Activated CD8-positive, alpha-beta T cell treated with anti-CD3 and anti-CD28 coated beads for 36 hours (primary cell): ENCODE data around the gene SUSD1. TPM values are rescaled to one million over a fixed set of nuclear protein-coding genes. Genes with fewer than 3 reads are reported as not detected.

ENCODE experiments used
- ATAC-seq: fragments of 200-7000 bp; cut with Tn5 transposase; one replicate; pipeline ENCODE4 v1.10.0; 2021; ENCODE audit warnings: mild to moderate bottlenecking, moderate library complexity
- CTCF ChIA-PET: fragments of 350-600 bp; sonication (Branson Sonifier 250); formaldehyde crosslinking; loops from one replicate; lab custom pipeline; 2021; ENCODE audit warnings: antibody characterized with exemption; lab: Charles Lee
- POLR2A ChIA-PET: fragments of 350-600 bp; sonication (Branson Sonifier 250); formaldehyde crosslinking; loops from one replicate; lab custom pipeline; 2021; ENCODE audit warnings: antibody characterized with exemption; lab: Charles Lee
- DNase-seq: peaks from one replicate; pipeline ENCODE4 v3.0.0-alpha.2; 2020
- H3K27ac Mint-ChIP-seq: one replicate; pipeline ENCODE4 v1.8.0; 2021; ENCODE audit warnings: mild to moderate bottlenecking, mixed read lengths
- H3K27me3 Mint-ChIP-seq: one replicate; pipeline ENCODE4 v1.8.0; 2021; ENCODE audit warnings: mixed read lengths
- H3K36me3 Mint-ChIP-seq: one replicate; pipeline ENCODE4 v1.8.0; 2021; ENCODE audit warnings: low read depth, mixed read lengths
- H3K4me1 Mint-ChIP-seq: one replicate; pipeline ENCODE4 v1.8.0; 2021; ENCODE audit warnings: low read depth, mixed read lengths
- H3K4me3 Mint-ChIP-seq: one replicate; pipeline ENCODE4 v1.8.0; 2021; ENCODE audit warnings: mild to moderate bottlenecking, moderate library complexity, mixed read lengths
- H3K9me3 Mint-ChIP-seq: one replicate; pipeline ENCODE4 v1.8.0; 2021; ENCODE audit warnings: mixed read lengths
- CTCF ChIP-seq: fragments of 200-600 bp; IDR thresholded peaks from one replicate; pipeline ENCODE4 v1.8.0; 2022; ENCODE audit warnings: antibody characterized with exemption, mild to moderate bottlenecking
- intact Hi-C: fragments of 100-400 bp; cut with micrococcal nuclease; formaldehyde crosslinking; loops from one replicate; pipeline ENCODE4 v1.10.0; 2022
- total RNA-seq, 2 experiments: library from RNA; stranded (reverse); gene quantifications; one replicate each; pipeline ENCODE4 v1.2.3, GENCODE V29; 2021

SUSD1 gene
- total RNA-seq, 2 experiments from 2014 or later, result 3.0 to 3.6 TPM

GRCh38 chr9:112063586-112063985 lies 111.5 kb downstream of the SUSD1 start:
- Mint-ChIP-seq H3K9me3 (no peaks in the 10 kb centered on the region), H3K27me3 (no peaks in the 10 kb centered on the region), H3K36me3 (peaks cover 3% of the 10 kb centered on the region), H3K4me3 (no peak overlapping the region), H3K27ac (no peak overlapping the region), H3K4me1 (peaks cover 17% of the 10 kb centered on the region)
- intact Hi-C loops, result loop anchor here (10.0 kb wide), 1 partner anchor 469 kb away; the partner anchor contains the start of gene PTGR1
- ChIA-PET CTCF (no interaction called here), POLR2A (no interaction called here)
- no peak for TF ChIP-seq CTCF
- DNase-seq (no peak), ATAC-seq (no peak)

DNA sequence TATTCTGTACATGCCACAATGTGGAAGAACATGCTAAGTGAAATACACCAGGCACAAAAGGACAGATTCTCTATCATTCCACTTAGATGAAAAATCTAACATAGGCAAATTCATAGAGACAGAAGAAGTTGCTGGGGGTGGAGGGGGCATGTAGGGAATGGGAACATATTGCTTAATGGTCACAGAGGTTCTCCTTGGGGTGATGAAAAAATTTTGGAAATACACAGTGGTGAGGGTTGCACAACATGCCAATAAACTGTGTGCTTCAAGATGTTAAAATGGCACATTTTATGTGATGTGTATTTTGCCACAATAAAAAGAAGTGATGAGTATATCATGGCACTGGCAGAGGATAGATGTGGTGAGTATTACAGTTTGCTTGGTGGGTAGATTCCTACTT lies 111.9 kb downstream of the SUSD1 start:
- H3K27ac Mint-ChIP-seq, result no peak overlapping the region
- H3K27me3 Mint-ChIP-seq, result no peaks in the 10 kb centered on the region
- peaks cover 2% of the 10 kb centered on the region for H3K36me3 Mint-ChIP-seq
- ATAC-seq, result no peak
- no peak for DNase-seq
- ChIA-PET CTCF (no interaction called here), POLR2A (interaction anchor here (1.6 kb wide), 1 partner anchor 11 kb away, joined by 4 read pairs; no protein-coding TSS in a partner anchor)
- TF ChIP-seq CTCF, result no peak
- peaks cover 17% of the 10 kb centered on the region for H3K4me1 Mint-ChIP-seq
- intact Hi-C loops, result loop anchor here (10.0 kb wide), 1 partner anchor 468 kb away; the partner anchor contains the start of gene PTGR1
- no peaks in the 10 kb centered on the region for H3K9me3 Mint-ChIP-seq
- no peak overlapping the region for H3K4me3 Mint-ChIP-seq

GRCh38 chr9:112061152-112061740 lies 113.9 kb downstream of the SUSD1 start:
- H3K9me3 Mint-ChIP-seq, result no peaks in the 10 kb centered on the region
- H3K36me3 Mint-ChIP-seq, result peaks cover 3% of the 10 kb centered on the region
- H3K27ac Mint-ChIP-seq, result peak overlapping the region; percentile 7
- H3K4me3 Mint-ChIP-seq, result no peak overlapping the region
- no peak for TF ChIP-seq CTCF
- DNase-seq (peak; percentile 65), ATAC-seq (peak; percentile 84)
- peaks cover 22% of the 10 kb centered on the region for H3K4me1 Mint-ChIP-seq
- POLR2A ChIA-PET, result interaction anchor here (1.0 to 1.4 kb wide), 2 partner anchors 11 to 14 kb away, joined by 3 read pairs; no protein-coding TSS in a partner anchor
- intact Hi-C loops, result loop anchor here (10.0 kb wide), 1 partner anchor 466 kb away; the partner anchor contains the start of gene PTGR1
- H3K27me3 Mint-ChIP-seq, result no peaks in the 10 kb centered on the region
- CTCF ChIA-PET, result interaction anchor here (1.2 kb wide), 2 partner anchors 157 to 303 kb away, joined by 3 to 4 read pairs; no protein-coding TSS in a partner anchor

DNA sequence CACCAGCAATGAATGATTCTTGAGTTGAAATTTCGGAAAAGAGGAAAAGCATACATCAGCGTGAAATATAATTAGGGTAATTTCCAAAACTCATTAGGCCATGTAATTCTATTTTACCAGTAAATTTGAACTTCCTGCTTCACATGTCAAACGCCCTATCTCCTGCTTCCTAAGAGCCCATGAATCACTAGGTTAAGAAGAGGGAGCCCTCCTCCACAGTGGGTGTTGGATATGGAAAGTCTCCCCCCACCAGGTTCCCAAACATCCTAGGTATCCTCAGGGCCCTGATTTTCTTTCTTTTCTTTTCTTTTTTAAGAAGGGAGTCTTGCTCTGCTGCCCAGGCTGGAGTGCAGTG lies 115.2 kb downstream of the SUSD1 start:
- no peak for ATAC-seq
- H3K27me3 Mint-ChIP-seq, result no peaks in the 10 kb centered on the region
- no peak for DNase-seq
- CTCF ChIA-PET, result no interaction called here
- H3K4me3 Mint-ChIP-seq, result no peak overlapping the region
- H3K4me1 Mint-ChIP-seq, result peaks cover 25% of the 10 kb centered on the region
- intact Hi-C loops, result loop anchor here (10.0 kb wide), 1 partner anchor 465 kb away; the partner anchor contains the start of gene PTGR1
- no peak for TF ChIP-seq CTCF
- H3K9me3 Mint-ChIP-seq, result no peaks in the 10 kb centered on the region
- H3K27ac Mint-ChIP-seq, result no peak overlapping the region
- POLR2A ChIA-PET, result no interaction called here
- peaks cover 3% of the 10 kb centered on the region for H3K36me3 Mint-ChIP-seq

DNA sequence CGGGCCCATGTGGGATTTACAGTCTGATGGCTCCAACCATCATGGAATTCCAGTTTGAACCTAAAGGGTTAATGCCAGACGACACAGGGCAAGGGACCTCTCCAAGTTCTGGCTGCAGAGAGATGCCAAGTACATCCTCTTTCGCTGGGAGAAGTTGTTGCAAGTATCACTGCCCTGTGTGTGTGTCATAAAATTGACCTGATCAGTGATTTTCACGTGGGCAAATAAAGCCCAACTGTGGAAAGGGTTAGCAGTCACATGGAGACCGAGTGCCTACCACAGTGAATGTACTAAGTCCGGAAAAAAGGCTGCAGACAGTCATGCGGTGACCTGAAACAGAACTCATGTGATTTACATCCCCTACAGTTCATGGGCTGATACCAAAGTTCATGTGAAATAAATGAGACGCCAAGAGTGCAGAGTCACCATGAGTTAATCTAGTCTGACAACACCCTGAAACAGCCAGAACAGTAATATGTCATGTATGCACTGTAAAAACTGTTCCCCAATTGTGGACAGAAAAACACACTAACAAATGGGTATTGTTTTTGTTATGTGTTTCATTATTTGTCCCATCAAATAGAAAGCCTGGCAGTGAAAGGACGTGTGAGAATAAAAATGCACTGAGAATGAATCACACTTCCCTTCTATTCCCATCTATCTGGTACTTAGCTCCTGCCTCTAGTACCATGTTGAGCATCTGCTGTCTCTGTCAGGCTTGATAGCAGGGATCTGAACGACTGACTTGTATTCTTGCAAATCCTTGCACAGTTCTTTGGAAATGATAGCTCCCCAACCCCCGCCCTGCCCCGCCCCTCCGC lies 115.7 kb downstream of the SUSD1 start:
- no peak for TF ChIP-seq CTCF
- H3K4me3 Mint-ChIP-seq, result no peak overlapping the region
- no peak overlapping the region for H3K27ac Mint-ChIP-seq
- ChIA-PET CTCF (no interaction called here), POLR2A (no interaction called here)
- H3K4me1 Mint-ChIP-seq, result peaks cover 25% of the 10 kb centered on the region
- DNase-seq (no peak), ATAC-seq (no peak)
- no peaks in the 10 kb centered on the region for H3K9me3 Mint-ChIP-seq
- H3K36me3 Mint-ChIP-seq, result peaks cover 6% of the 10 kb centered on the region
- intact Hi-C loops, result no loop called here
- H3K27me3 Mint-ChIP-seq, result no peaks in the 10 kb centered on the region
